SK-N-SH treated with all-trans-retinoic acid at 6 μM for 48 hours (cell line): ENCODE results near the gene MGME1.

ENCODE experiments used
- ATAC-seq: fragments of 200-7000 bp; cut with Tn5 transposase; 3 replicates; pipeline ENCODE4 v1.9.1; 2020; ENCODE audit warnings: mild to moderate bottlenecking, moderate library complexity
- BACH2 ChIP-seq: fragments of 250-450 bp; sonication (Bioruptor Pico); IDR thresholded peaks from 2 replicates; pipeline ENCODE4 v1.9.0; 2021; ENCODE audit warnings: mild to moderate bottlenecking, borderline replicate concordance
- CSDC2 ChIP-seq: fragments of 250-450 bp; sonication (Bioruptor Pico); IDR thresholded peaks from 2 replicates; pipeline ENCODE4 v1.5.0; 2020; ENCODE audit warnings: mild to moderate bottlenecking, moderate library complexity
- CSRNP3 ChIP-seq: fragments of 250-450 bp; sonication (Bioruptor Pico); IDR thresholded peaks from 2 replicates; pipeline ENCODE4 v1.5.1; 2021; ENCODE audit warnings: mild to moderate bottlenecking, moderate library complexity
- ESRRG ChIP-seq: fragments of 250-450 bp; sonication (Bioruptor Pico); IDR thresholded peaks from 2 replicates; pipeline ENCODE4 v1.6.1; 2021; ENCODE audit warnings: mild to moderate bottlenecking
- ISL1 ChIP-seq: fragments of 250-450 bp; sonication (Bioruptor Pico); IDR thresholded peaks from 2 replicates; pipeline ENCODE4 v2.1.2; 2022; ENCODE audit warnings: mild to moderate bottlenecking, moderate library complexity
- OSR1 ChIP-seq: fragments of 250-450 bp; sonication (Bioruptor Pico); IDR thresholded peaks from 2 replicates; pipeline ENCODE4 v1.8.0; 2022; ENCODE audit warnings: moderate library complexity, mild to moderate bottlenecking, inconsistent platforms
- PATZ1 ChIP-seq: fragments of 250-450 bp; sonication (Bioruptor Pico); IDR thresholded peaks from 2 replicates; pipeline ENCODE4 v1.8.0; 2020; ENCODE audit warnings: mild to moderate bottlenecking, moderate library complexity, borderline replicate concordance
- PPARA ChIP-seq: fragments of 250-450 bp; sonication (Bioruptor Pico); IDR thresholded peaks from 2 replicates; pipeline ENCODE4 v1.5.0; 2020; ENCODE audit warnings: mild to moderate bottlenecking, borderline replicate concordance
- RARB ChIP-seq: fragments of 250-450 bp; sonication (Bioruptor Pico); IDR thresholded peaks from 2 replicates; pipeline ENCODE4 v1.8.0; 2021; ENCODE audit warnings: mild to moderate bottlenecking, moderate library complexity
- TCF4 ChIP-seq: fragments of 250-450 bp; sonication (Bioruptor Pico); IDR thresholded peaks from 2 replicates; pipeline ENCODE4 v1.8.0; 2021; ENCODE audit warnings: mild to moderate bottlenecking, moderate library complexity, borderline replicate concordance
- TOX ChIP-seq: fragments of 250-450 bp; sonication (Bioruptor Pico); IDR thresholded peaks from 2 replicates; pipeline ENCODE4 v1.8.0; 2021; ENCODE audit warnings: mild to moderate bottlenecking, moderate library complexity, borderline replicate concordance
- ZC3H10 ChIP-seq: fragments of 250-450 bp; sonication (Bioruptor Pico); IDR thresholded peaks from 2 replicates; pipeline ENCODE4 v1.5.1; 2021; ENCODE audit warnings: mild to moderate bottlenecking, moderate library complexity
- ZNF565 ChIP-seq: fragments of 450-650 bp; formaldehyde crosslinking; conservative IDR thresholded peaks from 2 replicates; pipeline ENCODE4 v1.5.0; 2020; ENCODE audit warnings: low read depth, mild to moderate bottlenecking, moderate library complexity
- ZNF70 ChIP-seq: fragments of 450-650 bp; formaldehyde crosslinking; IDR thresholded peaks from 2 replicates; pipeline ENCODE4 v1.5.0; 2020; ENCODE audit warnings: mild to moderate bottlenecking, moderate library complexity
- ZNF8 ChIP-seq: fragments of 450-650 bp; formaldehyde crosslinking; IDR thresholded peaks from 2 replicates; pipeline ENCODE4 v1.5.0; 2020; ENCODE audit warnings: mild to moderate bottlenecking, moderate library complexity
- TF ChIP-seq, protein P1 (sequence below): fragments of 250-450 bp; sonication (Bioruptor Pico); IDR thresholded peaks from 2 replicates; pipeline ENCODE4 v1.8.0; 2021; ENCODE audit warnings: low read depth, mild to moderate bottlenecking, moderate library complexity, borderline replicate concordance
- TF ChIP-seq, protein P2 (sequence below): fragments of 250-450 bp; sonication (Bioruptor Pico); IDR thresholded peaks from 2 replicates; pipeline ENCODE4 v1.5.1; 2020; ENCODE audit warnings: low read depth, mild to moderate bottlenecking, moderate library complexity

Gene MGME1

GRCh38 chr20:17938871-17939619 lies 29.8 kb upstream of the MGME1 start:
- peak; percentile 88 for ATAC-seq
- TF ChIP-seq TCF4 (CRISPR knock-in tag), result no peak
- TF ChIP-seq, protein P1, sequence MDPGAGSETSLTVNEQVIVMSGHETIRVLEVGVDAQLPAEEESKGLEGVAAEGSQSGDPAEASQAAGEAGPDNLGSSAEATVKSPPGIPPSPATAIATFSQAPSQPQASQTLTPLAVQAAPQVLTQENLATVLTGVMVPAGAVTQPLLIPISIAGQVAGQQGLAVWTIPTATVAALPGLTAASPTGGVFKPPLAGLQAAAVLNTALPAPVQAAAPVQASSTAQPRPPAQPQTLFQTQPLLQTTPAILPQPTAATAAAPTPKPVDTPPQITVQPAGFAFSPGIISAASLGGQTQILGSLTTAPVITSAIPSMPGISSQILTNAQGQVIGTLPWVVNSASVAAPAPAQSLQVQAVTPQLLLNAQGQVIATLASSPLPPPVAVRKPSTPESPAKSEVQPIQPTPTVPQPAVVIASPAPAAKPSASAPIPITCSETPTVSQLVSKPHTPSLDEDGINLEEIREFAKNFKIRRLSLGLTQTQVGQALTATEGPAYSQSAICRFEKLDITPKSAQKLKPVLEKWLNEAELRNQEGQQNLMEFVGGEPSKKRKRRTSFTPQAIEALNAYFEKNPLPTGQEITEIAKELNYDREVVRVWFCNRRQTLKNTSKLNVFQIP (CRISPR knock-in tag), result no peak
- TF ChIP-seq PPARA (CRISPR knock-in tag), result no peak
- no peak for TF ChIP-seq OSR1 (CRISPR knock-in tag)

- TF ChIP-seq ZNF565 (CRISPR knock-in tag), result no peak
- TF ChIP-seq TOX (CRISPR knock-in tag), result no peak
- TF ChIP-seq CSRNP3 (CRISPR knock-in tag), result no peak
- ATAC-seq, result peak; percentile 18
Measured at GRCh38 chr20:17939622-17940223, 29.1 kb upstream of the MGME1 start.

- no peak for ATAC-seq
- TF ChIP-seq TOX (CRISPR knock-in tag) (no peak), PATZ1 (CRISPR knock-in tag) (no peak), CSDC2 (no peak), ZC3H10 (CRISPR knock-in tag) (no peak), RARB (CRISPR knock-in tag) (no peak), ESRRG (no peak), ISL1 (no peak), ZNF8 (CRISPR knock-in tag) (no peak), BACH2 (CRISPR knock-in tag) (no peak), PPARA (CRISPR knock-in tag) (no peak), TCF4 (CRISPR knock-in tag) (no peak), OSR1 (CRISPR knock-in tag) (no peak), ZNF70 (CRISPR knock-in tag) (no peak)
- TF ChIP-seq, protein P2, sequence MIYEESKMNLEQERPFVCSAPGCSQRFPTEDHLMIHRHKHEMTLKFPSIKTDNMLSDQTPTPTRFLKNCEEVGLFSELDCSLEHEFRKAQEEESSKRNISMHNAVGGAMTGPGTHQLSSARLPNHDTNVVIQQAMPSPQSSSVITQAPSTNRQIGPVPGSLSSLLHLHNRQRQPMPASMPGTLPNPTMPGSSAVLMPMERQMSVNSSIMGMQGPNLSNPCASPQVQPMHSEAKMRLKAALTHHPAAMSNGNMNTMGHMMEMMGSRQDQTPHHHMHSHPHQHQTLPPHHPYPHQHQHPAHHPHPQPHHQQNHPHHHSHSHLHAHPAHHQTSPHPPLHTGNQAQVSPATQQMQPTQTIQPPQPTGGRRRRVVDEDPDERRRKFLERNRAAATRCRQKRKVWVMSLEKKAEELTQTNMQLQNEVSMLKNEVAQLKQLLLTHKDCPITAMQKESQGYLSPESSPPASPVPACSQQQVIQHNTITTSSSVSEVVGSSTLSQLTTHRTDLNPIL (CRISPR knock-in tag), result no peak
- TF ChIP-seq, protein P1 (CRISPR knock-in tag), result no peak
- TF ChIP-seq, all 23 proteins: peak for 0
Measured at GRCh38 chr20:17940224-17940971, 28.4 kb upstream of the MGME1 start.
